Measurements from ENCODE around the gene FGFBP1.
"Not testable (repeated sequence)": the region's sequence is repeated elsewhere in the genome, so short reads cannot be mapped to it uniquely, and the experiment has no call there.

Gene FGFBP1

GRCh38 chr4:15945516-15945915 is 7.0 kb upstream of the FGFBP1 start:
- DNase-seq (ENCODE audit: low read depth) = no peak

GRCh38 chr4:15944895-15945294 is 6.4 kb upstream of the FGFBP1 start:
- DNase-seq (ENCODE audit: low read depth) = no peak

DNA sequence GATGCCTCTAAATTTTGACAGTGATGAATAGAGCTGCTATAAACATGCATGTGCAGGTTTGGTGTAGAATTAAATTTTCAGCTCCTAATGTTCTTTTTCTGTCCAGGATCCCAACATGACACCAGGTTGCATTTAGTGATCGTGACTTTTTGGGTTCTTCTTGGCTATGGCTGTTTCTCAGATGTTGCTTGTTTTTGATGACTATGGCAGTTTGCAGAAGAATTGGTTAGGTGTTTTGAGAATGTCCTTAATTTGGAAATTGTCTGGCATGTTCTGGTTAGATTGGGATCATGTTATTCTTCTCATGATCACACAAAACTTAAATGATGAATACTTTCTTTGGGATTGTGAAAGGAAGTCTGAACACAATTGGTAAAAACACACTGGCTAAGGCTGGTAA is 3.7 kb upstream of the FGFBP1 start:
- DNase-seq (ENCODE audit: low read depth) = no peak

- DNase-seq (ENCODE audit: low read depth) = no peak
These were observed 358 bp downstream of the FGFBP1 start for GRCh38 chr4:15938182-15938581.

- DNase-seq (ENCODE audit: low read depth) = no peak
These were observed 2.0 kb downstream of the FGFBP1 start for GRCh38 chr4:15936495-15936894.

DNA sequence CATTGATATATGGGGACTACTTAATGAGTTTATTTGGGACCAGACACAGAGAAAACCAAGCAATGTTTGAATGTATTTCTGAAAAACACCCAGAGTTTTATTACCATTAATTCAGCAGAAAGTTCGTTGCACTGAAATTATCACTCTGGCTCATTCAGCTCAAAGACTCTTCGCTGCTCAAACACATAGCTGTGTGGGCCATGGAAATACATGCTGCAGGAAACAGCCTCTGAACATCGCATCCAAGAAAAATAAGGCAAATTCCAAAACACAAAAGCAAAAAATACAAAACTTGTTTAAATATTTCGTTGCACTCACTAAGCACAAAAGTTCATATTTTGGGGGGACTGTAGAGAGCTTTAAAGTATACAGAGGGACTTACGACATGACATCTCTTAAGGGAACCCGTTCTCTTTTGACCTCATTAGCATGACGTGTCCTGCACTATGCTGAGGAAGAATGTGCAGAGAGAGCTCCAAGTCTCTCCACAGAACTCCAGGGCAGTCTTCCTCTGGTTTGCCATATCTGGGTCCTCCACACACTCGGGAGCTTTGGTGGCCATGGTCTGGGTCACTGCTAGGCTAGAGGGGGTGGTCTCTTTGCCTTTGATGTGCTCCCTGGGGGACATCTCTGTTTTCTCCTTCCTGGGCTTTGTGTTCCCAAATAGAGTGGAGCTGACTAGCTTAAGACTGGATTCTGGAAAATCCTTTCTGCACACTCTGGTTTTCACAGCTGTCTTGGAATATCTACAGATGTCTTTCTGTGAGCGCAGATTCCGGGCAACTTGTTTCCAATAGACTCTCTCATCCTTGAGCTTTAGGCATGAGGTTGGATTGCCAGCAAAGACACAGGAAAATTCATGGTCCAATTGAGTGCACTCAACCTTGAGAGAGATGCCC is 2.8 kb downstream of the FGFBP1 start:
- DNase-seq (ENCODE audit: low read depth) = no peak

DNA sequence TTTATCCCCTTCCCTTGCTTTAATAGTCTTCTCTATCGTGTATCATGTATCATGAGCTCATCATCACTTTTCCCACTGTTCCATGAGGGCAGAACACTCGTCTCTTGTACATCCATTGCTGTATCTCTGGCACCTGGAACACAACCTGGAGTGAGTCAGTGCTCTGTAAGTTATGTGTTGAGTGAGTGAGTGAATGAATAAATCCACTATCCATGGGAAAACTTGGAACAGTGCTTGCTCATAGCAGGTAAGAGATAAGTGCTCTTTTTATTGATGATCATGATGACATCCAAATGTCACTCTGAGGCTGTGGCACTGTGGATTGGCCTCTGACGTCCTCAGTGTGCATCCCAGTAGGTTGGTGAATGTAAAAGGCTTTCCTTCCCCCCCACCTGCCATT is 4.3 kb downstream of the FGFBP1 start:
- no peak for DNase-seq (ENCODE audit: low read depth)

DNA sequence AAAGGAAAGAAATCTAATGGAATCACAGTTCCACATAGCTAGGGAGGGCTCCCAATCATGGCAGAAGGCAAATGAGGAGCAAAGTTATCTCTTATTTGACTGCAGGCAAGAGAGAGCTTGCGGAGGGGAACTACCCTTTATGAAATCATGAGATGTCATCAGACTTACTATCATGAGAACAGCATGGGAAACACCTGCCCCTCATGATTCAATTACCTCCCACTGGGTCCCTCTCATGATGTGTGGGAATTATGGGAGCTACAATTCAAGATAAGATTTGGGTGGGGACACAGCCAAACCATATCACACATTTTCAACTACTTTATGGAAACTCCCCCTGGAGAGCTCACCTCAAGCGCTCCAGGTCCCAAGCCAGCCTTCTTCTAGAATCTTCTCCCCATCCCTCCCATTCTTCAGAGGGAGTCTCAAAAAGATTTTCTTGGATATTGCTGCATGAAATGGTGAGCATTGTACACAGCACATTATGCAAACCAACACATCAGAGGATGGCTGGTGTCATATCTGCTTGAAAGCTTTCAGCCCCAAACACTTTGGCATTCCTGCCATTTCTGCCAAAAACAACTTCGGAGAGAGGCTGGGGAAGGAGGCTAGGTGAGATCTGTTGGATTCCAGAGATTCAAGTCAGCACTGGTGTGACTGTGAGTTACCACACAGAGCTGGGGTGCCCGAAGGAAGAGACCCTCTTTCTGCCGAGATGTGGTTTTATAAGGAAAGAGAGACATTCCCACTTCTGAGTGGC is 6.9 kb downstream of the FGFBP1 start:
- DNase-seq (ENCODE audit: low read depth) = no peak

DNA sequence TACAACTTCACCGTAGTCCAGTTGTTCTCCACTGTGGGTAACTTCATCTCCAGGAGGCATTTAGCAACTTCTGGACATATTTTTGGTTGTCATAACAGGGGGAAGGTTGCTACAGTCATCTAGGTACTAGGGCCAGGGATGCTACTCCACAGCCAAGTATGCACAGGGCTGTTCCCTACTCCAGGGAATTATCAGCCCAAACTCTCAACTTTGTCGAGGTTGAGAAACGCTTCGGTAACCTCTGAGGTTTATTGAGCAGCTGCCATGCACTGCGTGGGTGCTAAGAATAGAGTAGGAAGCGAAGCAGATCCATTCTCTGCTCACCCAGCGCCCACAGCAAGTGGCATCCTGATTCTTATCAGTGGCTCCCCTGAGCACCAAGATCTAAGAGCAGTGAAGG is 8.2 kb downstream of the FGFBP1 start:
- DNase-seq (ENCODE audit: low read depth) = no peak

DNA sequence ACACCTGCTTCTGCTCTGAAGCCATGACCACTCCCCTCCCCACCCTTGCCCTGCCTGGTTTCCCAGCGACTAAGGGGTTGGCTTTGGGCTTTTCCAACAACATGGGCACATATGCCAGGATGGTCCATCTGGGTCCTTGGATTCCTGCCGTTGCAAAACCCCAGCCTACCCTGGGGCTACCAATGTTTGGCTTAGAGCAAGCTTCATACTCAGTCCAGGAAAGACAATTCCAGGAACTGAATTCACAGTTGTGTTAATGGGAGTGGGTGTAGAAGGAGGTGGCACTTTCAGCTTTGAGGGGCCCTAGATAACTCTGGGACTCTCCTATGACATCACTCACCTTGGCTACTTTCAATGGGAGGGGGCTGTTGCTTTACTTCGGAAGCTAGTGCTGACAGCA is 9.0 kb downstream of the FGFBP1 start:
- DNase-seq (ENCODE audit: low read depth) = no peak

DNA sequence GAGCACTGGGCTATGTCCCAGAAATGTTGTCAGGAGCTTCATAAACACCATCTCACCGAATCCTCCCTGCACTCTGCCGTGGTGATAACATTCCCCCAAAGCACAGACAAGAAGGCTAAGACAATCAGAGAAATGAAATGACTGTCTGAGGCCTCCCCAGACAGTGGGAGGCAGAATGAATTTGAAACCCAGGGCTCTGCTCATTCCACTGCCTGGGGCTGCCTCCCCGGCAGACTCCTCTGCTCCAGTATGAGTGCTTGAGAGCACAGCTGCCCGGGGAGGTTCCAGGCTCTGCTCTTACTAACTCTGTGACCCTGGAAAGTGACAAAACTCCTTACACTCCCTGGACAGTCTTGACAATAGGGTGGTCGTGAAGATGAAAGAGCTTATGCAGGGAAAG is 9.7 kb downstream of the FGFBP1 start:
- no peak for DNase-seq (ENCODE audit: low read depth)

DNA sequence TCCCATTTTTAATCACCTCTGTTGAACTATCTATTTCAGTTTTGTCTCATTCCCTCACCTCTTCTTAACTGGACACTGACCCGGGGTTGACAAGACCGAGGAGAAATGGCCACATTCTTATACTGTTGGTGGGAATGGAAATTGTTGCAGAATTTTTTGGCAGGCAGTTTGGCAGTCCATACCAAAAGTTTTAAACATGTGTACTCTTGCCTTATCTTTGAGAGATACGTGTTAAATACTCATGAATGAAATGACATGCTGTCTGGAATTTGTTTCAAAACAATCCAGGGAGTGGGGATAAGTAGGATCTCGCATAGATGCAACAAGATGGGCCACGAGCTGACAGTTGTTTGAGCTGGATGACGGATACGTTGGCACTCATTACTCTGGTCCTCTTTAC is 12.1 kb downstream of the FGFBP1 start:
- DNase-seq (ENCODE audit: low read depth) = no peak

DNA sequence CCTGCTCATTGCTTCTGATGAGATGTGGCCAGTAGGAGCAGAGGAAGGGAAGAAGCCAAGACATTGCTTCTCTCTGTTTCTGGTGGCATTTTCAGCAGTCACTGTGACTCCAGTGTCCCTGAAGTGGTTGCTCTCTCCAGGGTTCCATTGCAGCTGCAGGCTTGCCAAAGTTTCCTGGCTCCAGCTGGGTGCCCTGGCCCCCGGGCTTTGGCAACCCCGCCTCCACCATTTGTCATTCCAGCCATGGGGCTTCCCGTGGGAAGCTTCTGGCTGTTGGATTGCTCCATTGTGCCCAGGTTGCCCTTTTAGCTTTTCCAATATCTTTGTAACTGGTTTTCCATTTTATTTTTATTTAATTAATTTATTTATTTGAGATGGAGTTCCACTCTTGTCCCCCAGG is 12.7 kb downstream of the FGFBP1 start:
- no peak for DNase-seq (ENCODE audit: low read depth)

- no peak for DNase-seq (ENCODE audit: low read depth)
These were observed 17.0 kb downstream of the FGFBP1 start for GRCh38 chr4:15921592-15921932.

- no peak for DNase-seq (ENCODE audit: low read depth)
These were observed 17.6 kb downstream of the FGFBP1 start for GRCh38 chr4:15920723-15921591.

DNA sequence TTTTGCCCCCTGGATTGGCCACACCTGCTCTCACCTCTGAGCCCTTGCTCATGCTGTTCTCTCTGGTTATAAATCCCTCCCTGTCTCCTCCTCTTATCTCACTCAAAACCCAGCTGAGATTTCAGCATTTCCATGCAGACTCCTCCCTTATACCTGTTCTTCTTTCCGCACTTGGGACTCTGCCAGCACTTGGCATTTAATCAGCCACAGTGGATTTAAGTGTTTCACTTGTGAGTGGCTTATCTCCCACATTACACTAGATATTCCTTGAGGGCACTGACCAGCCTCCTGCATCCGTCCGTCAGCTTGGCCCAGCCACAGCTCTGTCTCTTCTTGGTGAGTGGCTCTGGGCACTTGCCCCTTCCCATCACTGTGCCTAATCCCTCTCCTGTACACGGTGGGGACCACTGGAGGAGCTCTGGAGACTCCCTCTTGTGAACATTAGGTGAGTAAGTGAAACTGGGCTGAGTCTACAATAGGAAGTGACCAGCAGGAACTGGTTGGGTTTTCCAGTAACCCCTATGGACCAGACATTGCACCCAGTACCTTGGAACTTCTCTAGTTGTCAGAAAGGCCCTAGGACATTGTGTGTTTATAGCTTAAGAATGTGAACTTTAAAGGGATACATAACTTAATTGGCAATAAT is 19.9 kb downstream of the FGFBP1 start:
- no peak for DNase-seq (ENCODE audit: low read depth)

DNA sequence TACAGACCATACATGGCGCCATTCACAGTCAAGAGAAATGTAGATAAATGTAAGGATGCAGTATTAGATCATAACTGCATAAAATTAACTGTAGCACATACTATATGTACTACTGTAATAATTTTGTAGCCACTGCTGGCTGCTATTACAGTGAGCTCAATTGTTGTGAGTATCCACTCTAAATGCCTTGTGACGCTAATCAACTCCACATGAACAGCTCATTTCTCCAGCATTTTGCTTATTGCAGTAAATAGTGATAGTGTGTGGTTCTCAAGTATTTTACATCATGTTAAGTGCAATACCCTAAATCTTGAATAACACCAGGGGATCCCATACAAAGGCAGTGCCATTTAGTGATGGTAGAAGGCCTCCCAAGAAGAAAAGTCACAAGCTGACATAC is 21.2 kb downstream of the FGFBP1 start:
- no peak for DNase-seq (ENCODE audit: low read depth)

DNA sequence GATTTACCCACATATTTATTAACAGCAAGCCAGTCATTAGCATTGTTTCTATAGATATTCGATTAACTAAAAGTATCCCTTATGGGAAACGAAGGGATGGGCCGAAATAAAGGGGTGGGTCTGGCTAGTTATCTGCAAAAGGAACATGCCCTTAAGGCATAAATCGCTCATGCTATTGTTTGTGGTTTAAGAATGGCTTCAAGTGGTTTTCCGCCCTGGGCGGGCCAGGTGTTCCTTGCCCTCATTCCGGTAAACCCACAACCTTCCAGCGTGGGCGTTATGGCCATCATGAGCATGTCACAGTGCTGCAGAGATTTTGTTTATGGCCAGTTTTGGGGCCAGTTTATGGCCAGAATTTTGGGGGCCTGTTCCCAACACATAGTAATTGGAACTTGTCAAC is 22.2 kb downstream of the FGFBP1 start:
- not testable (repeated sequence) for DNase-seq (ENCODE audit: low read depth)

- no peak for DNase-seq (ENCODE audit: low read depth)
These were observed 23.8 kb downstream of the FGFBP1 start for GRCh38 chr4:15914736-15915135.

GRCh38 chr4:15914291-15914690 is 24.2 kb downstream of the FGFBP1 start:
- DNase-seq (ENCODE audit: low read depth) = no peak

DNA sequence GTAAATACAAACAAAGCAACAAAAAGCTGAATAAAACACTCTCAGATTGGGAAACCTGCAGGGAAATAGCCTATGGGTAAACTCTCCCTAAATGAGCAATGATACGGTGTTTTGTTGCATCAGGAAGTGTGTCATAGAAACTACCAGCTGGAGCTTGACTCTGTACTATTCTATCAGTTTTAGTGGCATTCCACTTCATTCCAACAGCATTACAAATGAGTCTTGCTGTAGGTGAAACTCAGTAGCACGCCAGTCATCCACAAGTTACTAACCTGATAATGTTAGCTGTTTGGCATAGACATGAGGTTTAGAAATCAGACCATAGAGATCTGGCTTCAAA is 24.9 kb downstream of the FGFBP1 start:
- DNase-seq (ENCODE audit: low read depth) = no peak

- no peak for DNase-seq (ENCODE audit: low read depth)
These were observed 25.4 kb downstream of the FGFBP1 start for GRCh38 chr4:15912961-15913630.

Data from stimulated activated CD8-positive, alpha-beta memory T cell treated with anti-CD3 and anti-CD28 coated beads, Interleukin-7, amount 100 ng/mL, for 24 hours (primary cell).